Body of pancreas (tissue), 4 donors: ENCODE data around the gene MRPL40. TPM values are rescaled to one million over a fixed set of nuclear protein-coding genes. Genes with fewer than 3 reads are reported as not detected.
A peak's percentile ranks its signal among the peaks of the same experiment; 100 is the strongest.

Experiments used
- ATAC-seq: fragments of 150-250 bp; one replicate; pipeline ENCODE4 v1.9.1; 2016
- DNase-seq, 4 donors: peaks; one replicate each; pipeline ENCODE4 v3.0.0-alpha.2; 2019
- H3K27ac ChIP-seq, 4 donors: fragments of 200-600 bp; sonication (generic); 1 replicate in 3 of 4; 2 replicates in 1 of 4; pipeline versions ENCODE4 v1.5.1 to v1.6.1; 2016 to 2019; ENCODE audit warnings: mild to moderate bottlenecking in 1 of 4, mixed read lengths in 1 of 4, moderate library complexity in 1 of 4
- H3K27me3 ChIP-seq, 2 donors: fragments of 200-600 bp; sonication (generic); one replicate each; pipeline ENCODE4 v1.6.0; 2016; ENCODE audit warnings: mild to moderate bottlenecking in 1 of 2
- H3K36me3 ChIP-seq, 2 donors: fragments of 200-600 bp; sonication (generic); replicated peaks in 1 of 2; 2 replicates each; pipeline ENCODE4 v1.5.1; 2016; ENCODE audit warnings: low read depth in 2 of 2; ENCODE audit not compliant: insufficient read depth in 1 of 2
- H3K4me1 ChIP-seq: fragments of 200-600 bp; sonication (generic); one replicate; pipeline ENCODE4 v1.6.0; 2016
- H3K4me3 ChIP-seq, 2 donors: fragments of 200-600 bp; sonication (generic); 1 replicate in 1 of 2; 2 replicates in 1 of 2; pipeline ENCODE4 v1.5.1; 2016 to 2019
- H3K9me3 ChIP-seq, 3 donors: fragments of 200-600 bp; sonication (generic); 1 replicate in 2 of 3; 2 replicates in 1 of 3; pipeline ENCODE4 v1.5.1; 2016
- POLR2A ChIP-seq, 3 donors: fragments of 450-650 bp; IDR thresholded peaks; one replicate each; pipeline ENCODE4 v1.6.1; 2016; ENCODE audit warnings: antibody characterized with exemption in 3 of 3, mild to moderate bottlenecking in 2 of 3
- WGBS, 2 donors: methylation state at CpG; one replicate each; pipeline ENCODE4 v1.1.5; 2017; 5-methylcytosine and 5-hydroxymethylcytosine counted together
- intact Hi-C: fragments of 100-400 bp; cut with DNase I; formaldehyde crosslinking; loops from one replicate; pipeline ENCODE4 v1.15.1; 2023
- total RNA-seq, 2 donors: library from RNA; depleted of rRNA; stranded (reverse); fragments of >200 nt; gene quantifications; one replicate each; pipeline ENCODE4 v1.1.0, GENCODE V29; 2016
- TF ChIP-seq, protein P1 (sequence below), 7 experiments: fragments of 450-650 bp in 4 of 7; fragments of 200-600 bp in 3 of 7; sonication (generic) in 3 of 7; IDR thresholded peaks; one replicate each; pipeline ENCODE4 v1.5.1; 2016 to 2019; ENCODE audit warnings: antibody characterized with exemption in 7 of 7

The MRPL40 gene
- total RNA-seq, 2 donors from 2014 or later: 4.0 to 13.5 TPM

DNA sequence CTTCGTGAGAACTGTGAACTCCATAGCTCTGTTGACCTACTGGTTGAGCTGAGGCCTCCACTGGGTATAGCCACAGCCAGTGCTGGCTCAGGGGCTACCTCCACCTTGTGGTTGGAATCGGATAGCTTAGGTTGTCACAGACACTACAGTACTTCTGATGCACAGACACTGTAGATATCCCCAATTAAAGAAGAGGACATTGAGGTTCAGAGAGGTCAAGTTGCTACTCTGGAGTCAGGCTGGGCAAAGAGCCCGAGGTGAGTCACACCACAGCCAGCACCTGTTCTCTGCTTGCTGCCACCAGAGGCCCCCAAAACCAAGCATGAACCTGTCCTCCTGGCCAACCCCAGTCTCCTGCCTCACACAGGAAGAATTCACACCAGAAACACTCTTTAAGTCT is 41.2 kb downstream of the MRPL40 start:
- TF ChIP-seq, protein P1, sequence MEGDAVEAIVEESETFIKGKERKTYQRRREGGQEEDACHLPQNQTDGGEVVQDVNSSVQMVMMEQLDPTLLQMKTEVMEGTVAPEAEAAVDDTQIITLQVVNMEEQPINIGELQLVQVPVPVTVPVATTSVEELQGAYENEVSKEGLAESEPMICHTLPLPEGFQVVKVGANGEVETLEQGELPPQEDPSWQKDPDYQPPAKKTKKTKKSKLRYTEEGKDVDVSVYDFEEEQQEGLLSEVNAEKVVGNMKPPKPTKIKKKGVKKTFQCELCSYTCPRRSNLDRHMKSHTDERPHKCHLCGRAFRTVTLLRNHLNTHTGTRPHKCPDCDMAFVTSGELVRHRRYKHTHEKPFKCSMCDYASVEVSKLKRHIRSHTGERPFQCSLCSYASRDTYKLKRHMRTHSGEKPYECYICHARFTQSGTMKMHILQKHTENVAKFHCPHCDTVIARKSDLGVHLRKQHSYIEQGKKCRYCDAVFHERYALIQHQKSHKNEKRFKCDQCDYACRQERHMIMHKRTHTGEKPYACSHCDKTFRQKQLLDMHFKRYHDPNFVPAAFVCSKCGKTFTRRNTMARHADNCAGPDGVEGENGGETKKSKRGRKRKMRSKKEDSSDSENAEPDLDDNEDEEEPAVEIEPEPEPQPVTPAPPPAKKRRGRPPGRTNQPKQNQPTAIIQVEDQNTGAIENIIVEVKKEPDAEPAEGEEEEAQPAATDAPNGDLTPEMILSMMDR (IDR thresholded peaks at IDR 0.05): no peak
- no peak for TF ChIP-seq POLR2A (IDR thresholded peaks at IDR 0.05)
- no peaks in the 10 kb centered on the region for H3K9me3 ChIP-seq
- peaks cover 0 to 25% of the 10 kb centered on the region in 2 donors for H3K36me3 ChIP-seq
- no peak for ATAC-seq
- H3K27ac ChIP-seq: no peak overlapping the region
- H3K4me1 ChIP-seq: peaks cover 12% of the 10 kb centered on the region
- no peak overlapping the region for H3K4me3 ChIP-seq
- 70 to 79% methylated on average over 3 of the region's 3 CpGs for WGBS, 2 donors
- H3K27me3 ChIP-seq: no peaks in the 10 kb centered on the region
- DNase-seq: no peak
- intact Hi-C loops: no loop called here

DNA sequence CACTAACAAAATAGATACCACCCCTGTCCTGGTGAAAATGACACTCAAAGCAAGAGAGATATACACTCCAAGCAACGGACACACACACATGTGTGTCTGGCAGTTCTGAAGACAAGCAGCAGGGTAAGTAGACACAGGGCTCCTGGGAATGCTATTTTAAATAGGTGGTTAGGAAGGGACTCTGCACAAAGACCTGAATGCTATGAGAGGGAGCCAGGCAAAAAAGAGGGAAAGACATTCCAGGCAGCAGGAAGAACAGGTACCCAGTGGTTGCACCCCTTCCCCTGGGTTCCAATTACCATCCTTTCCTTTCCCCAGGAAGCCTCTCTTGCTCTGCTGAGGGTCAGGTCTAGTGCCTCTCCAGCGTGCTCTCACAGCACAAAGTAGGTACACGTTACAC is 43.7 kb downstream of the MRPL40 start:
- TF ChIP-seq, protein P1 (IDR thresholded peaks at IDR 0.05): no peak
- TF ChIP-seq POLR2A (IDR thresholded peaks at IDR 0.05): no peak
- 74 to 79% methylated on average over 3 of the region's 3 CpGs for WGBS, 2 donors
- ATAC-seq: no peak
- Histone ChIP-seq H3K27me3 (no peaks in the 10 kb centered on the region), H3K4me1 (peaks cover 18% of the 10 kb centered on the region), H3K27ac (no peak overlapping the region), H3K4me3 (no peak overlapping the region), H3K36me3 (peaks cover 0 to 9% of the 10 kb centered on the region in 2 donors), H3K9me3 (no peaks in the 10 kb centered on the region)
- intact Hi-C loops: no loop called here
- DNase-seq: no peak

DNA sequence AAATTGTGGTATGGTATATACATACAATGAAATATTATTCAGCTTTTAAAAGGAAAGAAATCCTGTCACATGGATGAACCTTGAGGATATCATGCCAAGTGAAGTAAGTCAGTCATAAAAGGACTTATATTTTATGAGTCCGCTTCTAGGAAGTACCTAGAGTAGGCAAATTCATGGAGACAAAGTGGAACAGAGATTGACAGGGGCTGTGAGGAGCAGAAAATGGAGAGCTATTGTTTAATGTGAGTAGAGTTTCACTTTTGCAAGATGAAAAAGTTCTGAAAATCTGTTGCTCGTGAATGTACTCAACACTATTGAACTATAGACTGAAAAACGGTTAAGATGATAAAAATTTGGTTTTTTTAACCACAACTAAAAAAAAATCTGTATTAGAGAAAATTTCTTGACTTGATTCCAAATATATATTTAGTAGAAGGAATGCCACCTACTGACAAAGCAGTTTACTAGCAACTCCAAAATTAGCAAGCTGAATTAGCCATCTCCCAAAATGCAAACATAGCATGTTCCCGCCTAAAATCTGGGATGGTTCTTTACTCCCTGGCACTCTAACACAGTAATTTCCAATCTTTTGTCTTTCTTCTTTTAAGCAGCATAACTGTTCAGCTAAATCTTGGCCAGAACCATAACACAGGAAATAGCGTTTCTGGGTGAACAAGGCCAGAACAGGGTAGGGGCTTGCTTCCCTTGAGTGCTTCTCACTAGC is 45.1 kb downstream of the MRPL40 start:
- intact Hi-C loops: no loop called here
- H3K9me3 ChIP-seq: no peaks in the 10 kb centered on the region
- peak overlapping the region in 1 of 2 donors; percentile 92 for H3K4me3 ChIP-seq
- peaks cover 18% of the 10 kb centered on the region for H3K4me1 ChIP-seq
- peaks cover 0 to 4% of the 10 kb centered on the region in 2 donors for H3K36me3 ChIP-seq
- no peaks in the 10 kb centered on the region for H3K27me3 ChIP-seq
- no peak for TF ChIP-seq POLR2A (IDR thresholded peaks at IDR 0.05)
- TF ChIP-seq, protein P1 (IDR thresholded peaks at IDR 0.05): peak in 1 of 7 experiments; percentile 2
- no peak for ATAC-seq
- no peak for DNase-seq
- H3K27ac ChIP-seq: peak overlapping the region in 1 of 4 donors; percentile 99
- 18 to 20% methylated on average over 5 of the region's 5 CpGs for WGBS, 2 donors

DNA sequence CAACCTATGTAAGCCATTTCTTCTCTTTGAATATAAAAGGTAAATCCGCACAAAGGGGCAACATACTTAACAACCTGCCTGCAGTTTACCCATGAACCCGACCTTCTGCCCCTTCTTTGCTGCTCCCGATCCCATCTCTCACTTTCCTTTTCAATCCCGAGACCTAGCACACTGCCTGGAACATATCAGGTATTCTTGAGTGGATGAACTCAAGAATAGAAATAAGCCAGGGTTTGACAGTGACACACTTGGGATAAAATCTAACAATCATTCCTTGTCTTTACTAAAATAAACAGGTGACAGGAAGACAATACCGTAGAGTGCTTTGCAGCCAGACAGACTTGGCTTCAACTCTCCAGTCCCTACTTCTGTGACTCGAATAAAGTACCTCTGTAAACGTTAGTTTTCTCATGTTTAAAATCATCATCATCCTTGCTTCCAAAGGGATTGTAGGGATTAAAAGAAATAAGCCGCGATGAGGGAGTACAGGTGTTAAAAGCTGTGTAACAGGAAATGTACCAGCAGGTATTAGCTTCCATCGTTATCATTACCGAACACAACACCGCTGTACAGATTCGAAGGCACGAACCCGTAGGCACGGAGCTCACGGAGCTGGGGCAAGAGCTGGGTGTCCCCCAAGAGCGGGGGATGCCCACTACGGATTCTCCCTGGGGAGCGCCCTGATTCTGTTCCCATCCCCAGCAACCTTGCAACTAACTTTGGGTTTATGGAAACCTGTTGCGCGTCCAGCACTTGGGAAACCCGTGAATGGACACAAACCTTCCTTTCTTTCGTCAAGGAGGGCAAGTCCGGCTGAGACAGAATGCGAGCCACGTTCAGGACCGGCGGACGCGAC is 45.9 kb downstream of the MRPL40 start:
- Histone ChIP-seq H3K4me3 (peak overlapping the region; percentile 90 to 92), H3K4me1 (peaks cover 18% of the 10 kb centered on the region), H3K27me3 (no peaks in the 10 kb centered on the region), H3K27ac (peak overlapping the region; percentile 91 to 99 (median 98)), H3K9me3 (no peaks in the 10 kb centered on the region), H3K36me3 (peaks cover 0 to 4% of the 10 kb centered on the region in 2 donors)
- TF ChIP-seq POLR2A (IDR thresholded peaks at IDR 0.05): no peak
- TF ChIP-seq, protein P1 (IDR thresholded peaks at IDR 0.05): no peak
- intact Hi-C loops: no loop called here
- WGBS, 2 donors: 1 to 2% methylated on average over 17 to 31 of the region's 31 CpGs
- DNase-seq (no peak), ATAC-seq (no peak)
